Adrenal gland (tissue), 5 donors: ENCODE measurements around the gene AGBL1.

Experiments used
- CTCF ChIP-seq, 6 experiments: fragments of 450-650 bp in 4 of 6; fragments of 200-600 bp in 2 of 6; sonication (generic) in 1 of 6; IDR thresholded peaks; 1 replicate in 5 of 6; 2 replicates in 1 of 6; pipeline versions ENCODE4 v1.5.1 to v1.8.0; 2016 to 2021; ENCODE audit warnings: antibody characterized with exemption in 6 of 6, mild to moderate bottlenecking in 2 of 6, moderate library complexity in 1 of 6
- POLR2A ChIP-seq, 2 donors: fragments of 450-650 bp; IDR thresholded peaks; one replicate each; pipeline ENCODE4 v1.6.1; 2017; ENCODE audit warnings: antibody characterized with exemption in 2 of 2, mild to moderate bottlenecking in 2 of 2, moderate library complexity in 1 of 2
- donor health status: DM: no; HTN: no; CAD: no.

- TF ChIP-seq CTCF (IDR thresholded peaks at IDR 0.05) (no peak), POLR2A (IDR thresholded peaks at IDR 0.05) (no peak)
Measured at GRCh38 chr15:86493884-86494283, 414.2 kb downstream of the AGBL1 start.
